ENCODE data around the gene TRIM2. TPM values are rescaled to one million over a fixed set of nuclear protein-coding genes. Genes with fewer than 3 reads are reported as not detected.
A peak's percentile ranks its signal among the peaks of the same experiment; 100 is the strongest.

TRIM2 gene
- total RNA-seq, 1 donor from 2014 or later = 28.7 TPM

DNA sequence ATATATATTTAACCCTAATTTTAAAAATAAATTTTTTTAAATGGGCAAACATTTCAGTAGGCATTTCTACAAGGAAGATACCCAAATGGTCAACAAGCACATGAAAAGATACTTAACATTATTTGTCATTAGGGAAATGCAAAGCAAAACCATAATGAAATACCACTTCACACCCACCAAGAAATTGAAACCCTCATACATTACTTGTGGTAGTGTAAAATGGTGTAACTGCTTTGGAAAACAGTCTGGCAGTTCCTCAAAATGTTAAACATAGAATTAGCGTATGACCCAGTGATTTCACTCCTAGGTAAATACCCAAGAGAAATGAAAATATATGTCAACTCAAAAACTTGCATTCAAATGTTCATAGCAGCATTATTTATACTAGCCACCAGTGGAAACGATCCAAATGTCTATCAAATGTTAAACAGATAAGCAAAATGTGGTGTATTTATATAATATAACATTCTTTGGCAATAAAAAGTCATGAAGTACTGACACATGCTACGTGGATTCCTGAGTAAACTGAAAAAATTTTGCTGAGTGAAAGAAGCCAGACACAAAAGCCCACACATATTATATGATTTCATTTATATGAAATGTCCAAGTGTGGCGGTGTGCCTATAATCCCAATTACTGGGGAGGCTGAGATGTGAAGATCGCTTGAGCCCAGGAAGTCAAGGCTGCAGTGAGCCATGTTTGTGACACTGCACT lies 16.6 kb downstream of the TRIM2 start:
- H3K27ac ChIP-seq = no peak overlapping the region
- no peak for DNase-seq (ENCODE audit: extremely low spot score in 2 of 2)
- no peaks in the 10 kb centered on the region for H3K9me3 ChIP-seq
- H3K4me3 ChIP-seq = no peak overlapping the region
- TF ChIP-seq POLR2A (IDR thresholded peaks at IDR 0.05) = no peak
- TF ChIP-seq POLR2AphosphoS5 (IDR thresholded peaks at IDR 0.05; ENCODE audit: insufficient read depth in 1 of 2, low read depth in 1 of 2) = no peak
- TF ChIP-seq, protein P1, sequence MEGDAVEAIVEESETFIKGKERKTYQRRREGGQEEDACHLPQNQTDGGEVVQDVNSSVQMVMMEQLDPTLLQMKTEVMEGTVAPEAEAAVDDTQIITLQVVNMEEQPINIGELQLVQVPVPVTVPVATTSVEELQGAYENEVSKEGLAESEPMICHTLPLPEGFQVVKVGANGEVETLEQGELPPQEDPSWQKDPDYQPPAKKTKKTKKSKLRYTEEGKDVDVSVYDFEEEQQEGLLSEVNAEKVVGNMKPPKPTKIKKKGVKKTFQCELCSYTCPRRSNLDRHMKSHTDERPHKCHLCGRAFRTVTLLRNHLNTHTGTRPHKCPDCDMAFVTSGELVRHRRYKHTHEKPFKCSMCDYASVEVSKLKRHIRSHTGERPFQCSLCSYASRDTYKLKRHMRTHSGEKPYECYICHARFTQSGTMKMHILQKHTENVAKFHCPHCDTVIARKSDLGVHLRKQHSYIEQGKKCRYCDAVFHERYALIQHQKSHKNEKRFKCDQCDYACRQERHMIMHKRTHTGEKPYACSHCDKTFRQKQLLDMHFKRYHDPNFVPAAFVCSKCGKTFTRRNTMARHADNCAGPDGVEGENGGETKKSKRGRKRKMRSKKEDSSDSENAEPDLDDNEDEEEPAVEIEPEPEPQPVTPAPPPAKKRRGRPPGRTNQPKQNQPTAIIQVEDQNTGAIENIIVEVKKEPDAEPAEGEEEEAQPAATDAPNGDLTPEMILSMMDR (IDR thresholded peaks at IDR 0.05) = no peak
- H3K4me1 ChIP-seq = peaks cover 29% of the 10 kb centered on the region
- intact Hi-C loops (cut with DNase I) = no loop called here
- no peaks in the 10 kb centered on the region for H3K36me3 ChIP-seq
- H3K27me3 ChIP-seq = no peaks in the 10 kb centered on the region

DNA sequence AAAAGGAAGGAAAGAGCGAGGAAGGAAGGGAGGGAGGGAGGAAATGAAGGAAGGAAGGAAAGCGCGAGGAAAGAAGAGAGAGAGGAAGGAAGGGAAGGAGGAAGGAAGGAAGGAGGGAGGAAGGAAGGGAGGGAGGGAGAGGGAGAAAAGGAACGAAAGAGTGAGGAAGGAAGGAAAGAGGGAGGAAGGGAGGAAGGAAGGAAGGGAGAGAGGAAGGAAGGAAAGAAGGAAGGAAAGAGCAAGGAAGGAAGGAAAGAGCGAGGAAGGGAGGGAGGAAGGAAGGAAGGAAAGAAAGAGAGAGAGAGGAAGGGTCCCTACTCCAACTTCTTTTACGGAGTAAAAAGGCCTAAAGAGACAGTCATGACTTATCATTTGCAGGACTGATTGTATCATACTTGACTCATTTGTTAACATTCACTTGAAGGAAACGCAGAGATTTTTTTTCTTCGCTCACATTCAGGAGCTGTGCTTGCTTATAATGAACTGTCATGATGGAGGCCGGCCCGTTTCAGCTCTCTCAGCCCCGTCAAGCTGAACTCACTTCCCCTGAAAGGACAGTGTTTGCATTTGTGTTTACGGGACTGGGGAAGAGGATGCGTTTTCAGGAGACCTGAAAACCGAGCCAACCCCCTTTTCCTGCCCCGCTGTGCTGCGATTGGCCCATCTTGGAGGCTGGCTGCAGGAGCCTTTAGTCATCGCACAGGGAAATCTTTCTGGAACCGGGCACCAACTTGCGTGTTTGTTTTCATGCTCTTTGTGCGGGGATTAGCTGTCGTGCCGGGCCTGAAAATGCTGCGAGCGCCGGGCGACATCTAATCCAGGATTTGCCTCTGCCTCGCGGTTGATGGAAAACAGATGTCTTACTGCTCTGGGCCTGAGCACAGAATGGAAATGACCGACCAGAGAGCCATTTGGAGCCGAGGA lies 17.8 kb downstream of the TRIM2 start:
- H3K4me1 ChIP-seq = peaks cover 29% of the 10 kb centered on the region
- intact Hi-C loops (cut with DNase I) = no loop called here
- H3K4me3 ChIP-seq = peak overlapping the region; percentile 56 to 65
- H3K36me3 ChIP-seq = no peaks in the 10 kb centered on the region
- TF ChIP-seq POLR2AphosphoS5 (IDR thresholded peaks at IDR 0.05; ENCODE audit: insufficient read depth in 1 of 2, low read depth in 1 of 2) (peak; percentile 40 to 81), POLR2A (IDR thresholded peaks at IDR 0.05) (peak in 1 of 2 donors; percentile 21)
- TF ChIP-seq, protein P1 (IDR thresholded peaks at IDR 0.05) = no peak
- DNase-seq (ENCODE audit: extremely low spot score in 2 of 2) = no peak
- no peaks in the 10 kb centered on the region for H3K9me3 ChIP-seq
- H3K27ac ChIP-seq = peak overlapping the region; percentile 94
- no peaks in the 10 kb centered on the region for H3K27me3 ChIP-seq

DNA sequence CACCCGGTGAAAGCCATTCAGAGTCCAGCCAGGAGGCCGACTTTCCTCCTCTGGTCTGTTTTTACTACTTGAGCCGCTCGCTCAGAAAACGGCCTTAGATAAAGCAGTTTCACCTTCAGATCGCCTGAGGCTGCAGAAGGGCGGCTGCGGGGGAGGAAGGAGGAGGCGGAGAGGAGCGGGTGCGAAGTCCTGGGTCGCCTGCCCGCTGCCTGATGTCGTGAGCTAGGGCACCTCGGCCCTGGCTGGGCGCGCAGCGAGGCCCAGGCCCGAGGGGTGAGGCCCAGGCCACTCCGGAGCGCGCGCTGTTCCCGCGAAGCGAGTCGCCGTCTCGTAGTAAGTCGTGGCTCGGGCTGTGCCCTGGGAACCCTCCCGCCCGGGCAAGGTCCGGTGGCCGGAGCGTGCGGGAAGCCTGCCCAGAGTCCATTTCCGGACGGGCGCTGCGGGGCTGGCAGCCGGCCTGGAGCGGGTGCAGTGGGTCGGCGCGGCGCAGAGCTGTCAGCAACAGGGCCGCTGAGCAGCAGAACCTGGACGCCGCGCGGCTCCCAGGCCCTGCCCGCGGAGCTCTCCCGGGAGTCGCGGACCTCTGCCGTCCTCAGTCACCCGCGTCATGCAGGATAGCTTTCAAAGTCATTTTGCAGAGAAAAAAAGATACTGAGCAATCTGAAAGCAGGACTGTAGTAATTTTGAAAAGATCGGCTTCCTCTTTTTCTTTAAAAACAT lies 18.6 kb downstream of the TRIM2 start:
- Histone ChIP-seq H3K4me3 (peak overlapping the region; percentile 56 to 65), H3K4me1 (peaks cover 34% of the 10 kb centered on the region), H3K27me3 (no peaks in the 10 kb centered on the region), H3K27ac (peak overlapping the region; percentile 94), H3K36me3 (no peaks in the 10 kb centered on the region), H3K9me3 (no peaks in the 10 kb centered on the region)
- DNase-seq (ENCODE audit: extremely low spot score in 2 of 2) = no peak
- peak in 1 of 2 donors; percentile 71 for TF ChIP-seq POLR2AphosphoS5 (IDR thresholded peaks at IDR 0.05; ENCODE audit: insufficient read depth in 1 of 2, low read depth in 1 of 2)
- TF ChIP-seq, protein P1 (IDR thresholded peaks at IDR 0.05) = no peak
- TF ChIP-seq POLR2A (IDR thresholded peaks at IDR 0.05) = no peak
- intact Hi-C loops (cut with DNase I) = no loop called here

DNA sequence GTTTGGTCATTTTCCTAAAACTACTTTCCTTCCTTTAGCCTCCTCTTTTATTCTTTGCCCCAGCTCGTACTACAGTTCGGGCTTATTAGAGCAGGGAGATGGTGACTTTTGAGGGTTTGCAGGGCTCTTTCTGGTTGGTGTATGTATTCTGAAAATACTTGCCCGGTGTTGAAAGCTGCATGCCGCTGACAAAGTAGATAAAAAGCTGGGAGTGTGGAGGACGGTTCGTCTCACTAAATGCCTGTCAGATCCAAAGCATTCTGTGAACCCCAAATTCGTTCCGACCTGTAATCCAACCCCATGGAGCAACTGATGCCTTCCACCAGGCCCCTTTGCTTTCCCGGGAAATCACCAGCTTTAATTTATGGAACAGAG lies 19.2 kb downstream of the TRIM2 start:
- no peak for DNase-seq (ENCODE audit: extremely low spot score in 2 of 2)
- H3K9me3 ChIP-seq = no peaks in the 10 kb centered on the region
- H3K27me3 ChIP-seq = no peaks in the 10 kb centered on the region
- H3K4me1 ChIP-seq = peaks cover 38% of the 10 kb centered on the region
- H3K27ac ChIP-seq = peak overlapping the region; percentile 94
- peak overlapping the region; percentile 56 to 65 for H3K4me3 ChIP-seq
- TF ChIP-seq POLR2A (IDR thresholded peaks at IDR 0.05) = no peak
- intact Hi-C loops (cut with DNase I) = no loop called here
- H3K36me3 ChIP-seq = no peaks in the 10 kb centered on the region

DNA sequence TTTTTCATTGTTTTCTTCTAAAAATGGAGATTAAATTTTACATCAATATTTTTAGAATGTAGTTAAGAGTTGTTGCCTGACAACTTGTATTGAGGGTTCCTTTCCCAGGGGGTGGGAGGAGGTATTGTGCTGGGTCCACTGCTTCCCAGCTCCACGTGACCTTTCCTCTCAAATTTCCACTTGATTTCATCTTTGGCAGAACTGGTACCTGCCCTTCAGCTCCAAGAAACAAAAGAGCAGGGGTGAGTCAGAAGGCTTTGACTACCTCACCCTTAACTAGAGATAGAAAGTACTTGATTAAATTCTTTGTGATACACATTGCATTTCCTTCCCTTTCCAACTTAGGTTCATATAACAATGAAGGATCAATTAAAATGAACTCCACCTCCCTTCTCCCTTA lies 19.7 kb downstream of the TRIM2 start:
- Histone ChIP-seq H3K4me1 (peaks cover 38% of the 10 kb centered on the region), H3K36me3 (no peaks in the 10 kb centered on the region)
- intact Hi-C loops (cut with DNase I) = no loop called here

More for the DNA sequence above, 19.7 kb downstream of the TRIM2 start:
- TF ChIP-seq POLR2AphosphoS5 (IDR thresholded peaks at IDR 0.05; ENCODE audit: insufficient read depth in 1 of 2, low read depth in 1 of 2) (no peak), POLR2A (IDR thresholded peaks at IDR 0.05) (no peak)
- TF ChIP-seq, protein P1 (IDR thresholded peaks at IDR 0.05) = no peak
- no peak for DNase-seq (ENCODE audit: extremely low spot score in 2 of 2)
- Histone ChIP-seq H3K4me3 (peak overlapping the region; percentile 56 to 65), H3K27ac (peak overlapping the region; percentile 94), H3K9me3 (no peaks in the 10 kb centered on the region), H3K27me3 (no peaks in the 10 kb centered on the region)

Data from vagina (tissue), 2 donors.